ENCODE measurements around the gene RABIF.
"Not testable (repeated sequence)": the region's sequence is repeated elsewhere in the genome, so short reads cannot be mapped to it uniquely, and the experiment has no call there.

RABIF gene

GRCh38 chr1:202888531-202889360 is at the start of gene RABIF:
Gene RABIF, minus strand, starts transcription at chr1:202889149. Its CDS starts 51 bp downstream, at chr1:202889098.
- peak; percentile 90 to 94 (median 92) for DNase-seq (ENCODE audit: low read depth in 3 of 3)

- no peak for DNase-seq (ENCODE audit: low read depth in 3 of 3)
Measured at GRCh38 chr1:202938287-202938925, 49.5 kb upstream of the RABIF start.

GRCh38 chr1:202936409-202936808 is 47.5 kb upstream of the RABIF start:
- DNase-seq (ENCODE audit: low read depth in 3 of 3), result not testable (repeated sequence)

- no peak for DNase-seq (ENCODE audit: low read depth in 3 of 3)
Measured at GRCh38 chr1:202935844-202936243, 46.9 kb upstream of the RABIF start.

GRCh38 chr1:202934755-202935154 is 45.8 kb upstream of the RABIF start:
- DNase-seq (ENCODE audit: low read depth in 3 of 3), result no peak

GRCh38 chr1:202932476-202932875 is 43.5 kb upstream of the RABIF start:
- DNase-seq (ENCODE audit: low read depth in 3 of 3), result no peak

- peak; percentile 87 to 92 (median 91) for DNase-seq (ENCODE audit: low read depth in 3 of 3)
Measured at GRCh38 chr1:202926581-202927491, 37.9 kb upstream of the RABIF start, which contains the start of gene KLHL12. Gene KLHL12, minus strand, starts transcription at chr1:202927234. Its CDS starts 2,072 bp downstream, at chr1:202925162.

GRCh38 chr1:202923533-202923932 is 34.6 kb upstream of the RABIF start:
- DNase-seq (ENCODE audit: low read depth in 3 of 3), result no peak

- no peak for DNase-seq (ENCODE audit: low read depth in 3 of 3)
Measured at GRCh38 chr1:202919615-202920014, 30.7 kb upstream of the RABIF start.

GRCh38 chr1:202915146-202915545 is 26.2 kb upstream of the RABIF start:
- DNase-seq (ENCODE audit: low read depth in 3 of 3), result no peak

GRCh38 chr1:202912476-202912875 is 23.5 kb upstream of the RABIF start:
- DNase-seq (ENCODE audit: low read depth in 3 of 3), result not testable (repeated sequence)

GRCh38 chr1:202909494-202909893 is 20.5 kb upstream of the RABIF start:
- DNase-seq (ENCODE audit: low read depth in 3 of 3), result no peak

GRCh38 chr1:202908998-202909397 is 20.0 kb upstream of the RABIF start:
- DNase-seq (ENCODE audit: low read depth in 3 of 3), result no peak

- DNase-seq (ENCODE audit: low read depth in 3 of 3), result no peak
Measured at GRCh38 chr1:202905331-202905730, 16.4 kb upstream of the RABIF start.

GRCh38 chr1:202903808-202904207 is 14.9 kb upstream of the RABIF start:
- not testable (repeated sequence) for DNase-seq (ENCODE audit: low read depth in 3 of 3)

GRCh38 chr1:202901555-202901954 is 12.6 kb upstream of the RABIF start:
- no peak for DNase-seq (ENCODE audit: low read depth in 3 of 3)

- no peak for DNase-seq (ENCODE audit: low read depth in 3 of 3)
Measured at GRCh38 chr1:202892501-202892900, 3.6 kb upstream of the RABIF start.

- DNase-seq (ENCODE audit: low read depth in 3 of 3), result no peak
Measured at GRCh38 chr1:202890392-202890791, 1.4 kb upstream of the RABIF start.

GRCh38 chr1:202888221-202888530 is 773 bp downstream of the RABIF start:
- DNase-seq (ENCODE audit: low read depth in 3 of 3), result no peak

- DNase-seq (ENCODE audit: low read depth in 3 of 3), result no peak
Measured at GRCh38 chr1:202880961-202881460, 7.9 kb downstream of the RABIF start.

GRCh38 chr1:202880062-202880461 is 8.9 kb downstream of the RABIF start:
- no peak for DNase-seq (ENCODE audit: low read depth in 3 of 3)

- DNase-seq (ENCODE audit: low read depth in 3 of 3), result no peak
Measured at GRCh38 chr1:202879128-202879527, 9.8 kb downstream of the RABIF start.

Data from stimulated activated CD4-positive, alpha-beta T cell treated with anti-CD3 and anti-CD28 coated beads, TNF-alpha, amount 100 ng/mL, for 4 hours (primary cell).